HG03469 (cell line): Measurements from ENCODE around the gene NKX2-3.

ENCODE experiments used
- ATAC-seq: cut with Tn5 transposase; IDR thresholded peaks from one replicate; pipeline ENCODE4 v1.9.1; 2021; ENCODE audit warnings: mild to moderate bottlenecking, moderate library complexity, moderate number of reproducible peaks; ENCODE audit not compliant: unreplicated experiment

Gene NKX2-3

DNA sequence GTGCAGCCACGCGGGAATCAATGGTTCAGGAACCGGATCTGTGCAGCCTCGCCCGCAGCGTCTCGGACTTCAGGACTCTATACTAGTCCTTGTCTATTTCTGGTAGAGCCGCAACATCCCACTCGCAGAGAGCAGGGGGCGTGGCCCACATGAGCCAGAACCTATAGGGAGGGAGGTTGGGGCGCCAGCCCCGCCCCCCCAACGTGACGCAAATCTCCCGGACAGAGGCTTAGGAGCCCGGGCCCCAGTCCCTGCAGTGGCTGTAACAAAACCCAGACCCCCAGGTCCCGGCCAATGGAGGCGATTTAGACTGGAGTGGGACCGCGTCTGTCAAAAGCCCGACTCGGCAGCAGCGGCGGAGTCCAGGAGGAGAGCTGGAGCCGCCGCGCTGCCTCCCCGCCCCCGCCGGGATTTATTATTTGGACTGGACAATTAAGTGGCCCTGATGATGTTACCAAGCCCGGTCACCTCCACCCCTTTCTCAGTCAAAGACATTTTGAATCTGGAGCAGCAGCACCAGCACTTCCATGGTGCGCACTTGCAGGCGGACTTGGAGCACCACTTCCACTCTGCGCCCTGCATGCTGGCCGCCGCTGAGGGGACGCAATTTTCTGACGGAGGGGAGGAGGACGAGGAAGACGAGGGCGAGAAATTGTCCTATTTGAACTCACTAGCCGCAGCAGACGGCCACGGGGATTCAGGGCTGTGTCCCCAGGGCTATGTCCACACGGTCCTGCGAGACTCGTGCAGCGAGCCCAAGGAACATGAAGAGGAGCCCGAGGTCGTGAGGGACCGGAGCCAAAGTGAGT lies at the start of gene NKX2-3:
NKX2-3 (plus strand) TSS at position 256 of the 809 bp plus-strand sequence; CDS start at position 446, 190 bp downstream.
- peak; percentile 50 for ATAC-seq

DNA sequence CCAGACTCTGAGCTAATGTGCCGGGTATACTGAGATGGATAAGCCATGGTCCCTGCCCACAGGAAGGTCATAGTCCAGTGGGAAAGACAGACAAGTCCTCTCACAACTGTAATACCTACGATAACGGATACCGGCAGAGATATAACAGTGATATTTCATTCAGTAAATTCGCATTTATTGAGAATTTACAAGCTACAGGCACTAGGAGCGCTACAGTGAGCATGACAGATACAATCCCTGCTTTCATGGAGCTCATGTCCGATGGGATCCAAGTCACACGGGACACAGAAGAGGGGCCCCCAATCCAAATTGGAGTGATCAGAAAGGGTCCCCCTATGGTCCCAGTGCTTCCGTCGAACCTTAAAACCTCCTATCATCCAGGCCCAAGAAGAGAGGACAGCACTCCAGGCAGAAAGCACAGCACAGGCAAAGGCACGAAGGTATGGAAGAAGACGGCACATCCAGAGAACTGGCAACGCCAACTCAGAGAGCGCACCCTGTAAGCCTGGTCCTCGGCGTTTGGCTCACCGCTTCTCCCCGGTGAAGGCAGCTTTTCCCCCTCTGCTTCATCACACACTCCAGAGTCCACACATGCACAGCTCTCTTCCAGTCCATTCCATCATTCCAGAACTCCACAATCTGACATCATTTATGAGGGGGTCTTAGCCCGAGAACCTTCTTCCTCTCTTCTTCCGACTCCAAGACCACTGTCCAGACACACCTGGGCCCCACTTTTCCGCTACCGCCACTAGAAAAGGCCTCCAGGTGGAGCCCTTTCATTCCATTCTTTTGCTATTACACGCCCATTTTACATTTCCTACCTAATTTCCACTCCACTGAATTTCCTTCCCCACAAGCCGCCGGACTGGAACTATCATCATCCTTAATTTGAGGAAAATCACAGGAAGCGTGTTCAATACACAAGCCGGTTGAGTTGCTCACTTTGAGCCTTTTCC lies 47.8 kb upstream of the NKX2-3 start:
- no peak for ATAC-seq

DNA sequence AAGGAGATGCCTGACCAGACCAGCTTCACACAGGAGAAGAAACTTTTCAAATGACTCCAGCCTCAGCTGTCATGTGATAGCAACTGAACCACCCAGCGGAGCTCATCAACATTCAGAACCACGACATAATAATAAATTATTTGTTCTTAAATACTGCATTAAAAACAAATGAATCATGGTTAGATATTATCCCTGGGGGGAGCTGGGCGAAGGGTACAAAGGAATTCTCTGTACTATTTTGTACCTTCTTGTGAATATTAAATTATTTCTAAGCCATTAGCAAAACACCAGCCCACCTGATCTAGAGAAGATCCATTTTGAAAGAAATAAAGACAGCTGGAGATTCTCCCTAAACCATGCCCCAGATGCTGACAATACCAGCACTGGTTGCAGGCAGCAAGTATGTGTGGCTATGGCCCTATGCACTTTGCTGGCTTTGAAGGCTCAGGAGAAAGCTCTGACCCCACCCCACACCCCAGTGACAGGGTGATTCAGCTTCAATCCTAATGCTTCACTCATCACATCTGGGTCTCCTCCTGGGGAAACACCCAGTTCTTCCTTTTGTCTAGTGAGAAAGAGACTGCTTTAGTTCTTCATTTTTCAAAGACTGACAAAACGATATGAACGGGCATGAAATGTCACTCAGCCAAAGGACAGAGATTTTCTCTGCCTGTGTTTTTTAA lies 45.5 kb upstream of the NKX2-3 start:
- no peak for ATAC-seq

DNA sequence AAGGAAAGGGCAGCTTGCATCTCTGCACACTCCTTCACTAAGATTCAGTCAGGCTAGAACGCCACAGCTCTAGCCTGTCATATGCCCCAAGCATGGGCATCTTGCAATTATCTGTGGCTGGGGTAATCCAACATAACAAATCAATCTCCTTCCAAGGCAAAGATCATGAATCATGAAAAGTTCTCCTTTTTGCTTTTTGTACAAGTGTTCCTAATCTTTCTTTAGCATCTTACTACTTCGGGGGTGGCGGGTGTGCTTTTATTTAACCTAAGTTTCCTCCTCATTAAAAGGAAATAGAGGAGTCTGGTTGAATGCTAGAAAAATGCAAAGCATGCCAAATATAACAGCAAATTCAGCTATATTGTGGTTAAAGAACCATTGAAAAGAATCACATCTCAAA lies 43.5 kb upstream of the NKX2-3 start:
- ATAC-seq = no peak

DNA sequence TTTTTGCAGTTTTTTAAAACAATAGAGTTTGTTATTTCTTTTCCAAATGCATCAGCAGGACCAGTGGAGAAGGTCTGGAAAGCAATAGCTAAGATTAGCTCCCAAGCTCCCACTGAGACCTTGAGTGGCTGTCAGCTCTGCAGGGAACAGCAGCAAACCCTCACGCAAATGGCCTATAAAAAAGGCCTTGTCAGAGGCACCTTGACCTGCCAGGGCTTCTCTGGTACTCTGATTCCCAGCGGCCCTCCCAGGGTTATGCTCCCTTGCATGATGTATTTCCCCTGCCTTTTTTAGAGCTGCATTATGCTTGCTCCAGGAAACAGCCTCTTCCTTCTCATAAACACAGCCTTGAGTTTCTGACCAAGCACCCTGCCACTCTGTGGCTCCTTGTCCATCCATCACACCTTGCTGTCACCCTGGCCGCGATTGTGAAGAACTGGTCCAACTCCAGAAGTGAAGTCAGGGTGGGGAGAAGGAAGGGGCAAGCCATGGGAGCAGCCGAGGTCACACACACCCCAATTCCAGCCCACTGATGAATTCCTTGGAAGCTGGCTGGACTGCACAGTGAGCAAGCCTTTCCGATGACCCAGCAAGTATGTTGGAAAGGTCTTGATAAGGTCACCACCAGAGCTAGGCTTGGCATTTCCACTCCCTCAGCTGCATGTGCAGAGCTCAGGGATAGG lies 35.3 kb upstream of the NKX2-3 start:
- ATAC-seq = no peak

DNA sequence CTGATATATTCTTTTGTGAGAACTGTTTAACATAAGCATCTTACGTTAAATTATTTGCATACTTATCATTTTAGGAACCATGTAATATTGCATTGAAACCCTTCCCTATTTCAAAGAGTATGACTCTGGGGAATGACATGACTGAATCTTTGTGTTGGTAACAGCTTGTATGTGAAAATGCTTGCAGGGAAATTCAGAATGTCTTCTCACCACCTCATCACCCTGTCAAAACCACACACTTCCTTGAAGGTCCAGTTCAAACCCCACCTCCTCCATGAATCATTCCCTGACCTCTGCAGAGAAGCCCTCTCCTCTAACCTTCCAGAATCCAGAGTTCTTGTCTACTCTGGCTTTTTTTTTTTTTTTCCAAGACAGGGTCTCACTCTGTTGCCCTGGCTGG lies 26.3 kb upstream of the NKX2-3 start:
- ATAC-seq = no peak

DNA sequence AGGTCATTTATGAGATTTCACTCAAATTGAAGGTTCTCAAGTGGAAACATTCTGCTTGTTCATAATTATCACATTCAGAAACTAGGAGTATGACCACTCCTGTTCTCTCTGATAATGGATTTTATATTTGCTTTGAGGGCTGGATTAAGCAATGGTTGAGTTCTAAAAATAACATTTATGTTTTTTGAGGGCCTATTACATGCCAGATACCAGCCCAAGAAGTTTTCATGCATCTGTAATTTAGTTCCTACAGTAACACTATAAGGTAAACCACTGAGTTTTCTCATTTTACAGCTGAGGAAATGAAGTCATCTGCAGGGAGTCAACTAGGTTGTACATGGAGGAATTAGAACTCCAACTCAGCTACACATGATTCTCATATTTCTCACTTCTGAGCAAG lies 25.5 kb upstream of the NKX2-3 start:
- no peak for ATAC-seq

DNA sequence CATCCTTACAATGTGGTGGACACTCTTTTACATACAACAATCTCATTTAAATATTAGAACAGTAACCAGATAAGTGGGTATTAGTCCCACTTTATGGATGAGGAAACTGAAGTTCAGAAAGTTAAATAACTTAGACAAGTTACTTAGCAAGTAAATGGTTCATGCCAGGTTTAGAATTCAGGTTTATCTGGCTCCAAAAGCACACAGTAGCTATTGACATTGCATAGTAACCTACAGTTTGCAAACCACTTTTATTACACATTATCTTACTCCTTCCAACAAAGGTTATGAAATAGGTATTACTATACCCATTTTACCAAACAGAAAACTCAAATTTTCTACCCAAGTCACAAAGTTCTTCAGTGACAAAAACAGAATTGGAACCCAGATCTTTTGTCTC lies 19.7 kb upstream of the NKX2-3 start:
- ATAC-seq = no peak

DNA sequence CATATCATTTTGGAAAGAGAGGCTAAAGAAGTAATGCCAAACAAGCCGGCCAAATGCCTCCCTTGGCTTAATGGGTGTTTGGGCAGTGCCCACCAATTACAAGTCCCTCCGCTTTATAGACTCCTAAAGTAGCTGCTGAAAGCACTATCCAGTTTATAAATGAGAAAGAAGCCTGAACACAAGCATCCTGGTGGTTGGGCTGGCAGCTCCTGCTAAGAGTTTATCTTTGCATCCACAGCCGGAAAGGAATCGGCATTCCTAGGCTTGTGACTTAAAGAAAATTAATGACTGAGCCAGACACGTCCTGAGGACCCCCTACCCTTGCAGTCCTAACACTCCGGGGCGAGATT lies 13.1 kb upstream of the NKX2-3 start:
- no peak for ATAC-seq

DNA sequence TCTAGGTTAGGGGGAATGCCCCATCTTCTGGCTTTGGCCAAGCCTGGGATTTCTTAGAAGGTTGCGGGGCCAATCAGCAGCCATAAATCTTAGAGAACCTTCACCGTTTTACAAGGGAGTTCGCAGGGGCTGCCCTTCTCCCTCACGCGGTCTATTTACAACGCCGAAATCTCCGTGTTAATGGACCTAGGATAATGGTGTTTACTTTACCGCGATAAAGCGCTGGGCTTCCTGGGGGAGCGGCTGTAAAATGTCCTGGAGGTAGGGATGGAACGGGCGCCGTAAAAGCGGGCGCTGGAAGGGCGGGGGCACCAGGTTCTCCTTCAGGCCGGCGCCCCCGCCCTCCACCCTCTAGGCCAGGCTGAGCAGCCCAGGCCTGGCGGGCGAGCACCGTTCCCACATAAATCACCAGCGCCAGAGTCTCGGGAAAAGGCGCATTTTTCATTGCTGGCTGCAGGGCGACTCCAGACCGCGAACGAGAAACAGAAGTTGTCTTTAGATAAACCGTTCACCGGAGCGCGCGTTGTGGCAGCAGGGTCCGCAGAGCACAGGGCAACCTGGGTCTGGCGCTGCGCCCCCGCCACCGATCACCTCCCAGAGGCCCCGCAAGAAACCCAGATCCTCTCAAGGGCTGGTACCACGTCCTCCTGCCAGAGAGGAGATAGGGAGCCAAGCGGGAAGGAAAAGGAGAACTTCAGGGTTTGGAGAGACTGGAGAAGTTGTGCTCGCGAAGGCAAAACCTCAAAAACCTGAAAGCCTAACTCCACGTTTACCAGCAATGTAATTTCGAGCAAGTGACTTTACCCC lies 12.5 kb upstream of the NKX2-3 start:
- no peak for ATAC-seq

DNA sequence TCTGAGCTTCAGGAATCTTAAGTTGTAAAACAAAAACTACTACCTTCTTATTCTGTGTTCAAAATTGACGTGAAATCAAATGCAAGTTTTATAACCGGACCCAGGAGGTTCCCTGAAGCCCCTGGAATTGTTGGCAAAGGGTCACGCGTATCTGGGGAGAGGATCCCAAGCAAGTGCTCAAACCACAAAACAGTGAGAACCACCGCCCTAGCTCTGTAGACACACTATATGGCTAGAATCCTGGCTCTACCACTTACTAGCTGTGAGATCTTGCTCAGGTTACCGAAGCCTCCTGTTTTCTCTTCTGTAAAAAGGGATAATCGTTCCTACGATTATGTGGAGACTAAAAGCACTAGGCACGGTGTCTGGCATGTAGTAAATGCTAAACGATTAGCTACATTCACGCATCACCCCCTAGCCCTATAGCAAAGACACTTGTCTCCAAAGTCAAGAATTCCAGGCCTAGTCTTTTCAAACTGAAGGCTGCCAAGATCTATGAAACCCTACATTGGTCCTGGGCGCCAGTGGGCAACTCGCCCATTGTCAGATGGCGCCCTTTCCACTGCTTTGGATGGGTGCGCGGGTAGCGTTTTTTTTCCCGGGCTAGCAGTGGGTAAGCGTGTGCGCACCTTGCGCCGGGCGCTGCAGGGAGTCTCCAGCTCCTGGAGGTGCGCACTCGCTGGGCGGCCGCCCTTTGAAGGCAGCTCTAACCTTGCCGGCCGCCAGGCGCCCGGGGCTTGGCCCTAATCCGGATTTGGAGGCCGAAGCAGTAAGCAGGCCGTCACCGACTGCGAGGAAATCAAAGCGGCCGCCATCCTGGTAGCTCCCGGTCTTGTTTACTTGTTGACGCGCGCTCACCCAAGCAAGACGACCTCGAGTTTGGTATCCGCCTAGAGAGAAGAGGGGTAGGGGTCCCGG lies 11.6 kb upstream of the NKX2-3 start:
- no peak for ATAC-seq

DNA sequence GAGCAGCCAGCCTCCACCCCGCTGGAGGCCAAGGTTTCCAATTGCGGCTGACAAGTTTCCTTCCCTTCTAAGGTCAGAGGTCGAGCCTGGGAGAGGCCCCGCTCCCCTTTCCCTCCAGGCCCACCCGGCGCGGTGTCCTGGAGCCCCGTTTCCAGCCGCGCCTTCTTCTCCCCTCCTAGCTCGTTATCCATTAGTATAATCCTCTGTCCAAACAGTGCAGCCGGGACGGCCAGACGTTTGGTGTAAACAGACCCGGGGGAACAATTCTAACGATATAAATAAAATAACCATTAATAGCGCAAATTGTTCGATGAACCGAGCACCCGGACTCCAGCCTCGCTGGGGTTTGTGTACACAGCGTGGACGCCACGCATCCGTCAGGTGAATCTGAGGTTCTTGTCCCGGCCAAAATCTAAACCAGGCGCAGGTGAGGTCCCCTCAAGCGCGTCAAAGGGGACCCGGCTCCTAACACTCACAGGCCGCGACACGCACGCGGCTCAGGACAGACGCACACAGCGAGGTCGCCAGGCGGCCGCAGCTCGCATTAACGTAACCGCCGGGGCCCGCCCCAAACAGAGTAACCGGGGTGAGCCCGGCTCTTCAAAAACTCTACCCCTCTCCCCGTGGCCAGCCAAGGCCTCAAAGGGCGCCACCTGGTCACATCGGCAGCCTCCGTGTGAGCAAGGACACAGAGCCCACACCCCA lies 10.8 kb upstream of the NKX2-3 start:
- ATAC-seq = no peak

DNA sequence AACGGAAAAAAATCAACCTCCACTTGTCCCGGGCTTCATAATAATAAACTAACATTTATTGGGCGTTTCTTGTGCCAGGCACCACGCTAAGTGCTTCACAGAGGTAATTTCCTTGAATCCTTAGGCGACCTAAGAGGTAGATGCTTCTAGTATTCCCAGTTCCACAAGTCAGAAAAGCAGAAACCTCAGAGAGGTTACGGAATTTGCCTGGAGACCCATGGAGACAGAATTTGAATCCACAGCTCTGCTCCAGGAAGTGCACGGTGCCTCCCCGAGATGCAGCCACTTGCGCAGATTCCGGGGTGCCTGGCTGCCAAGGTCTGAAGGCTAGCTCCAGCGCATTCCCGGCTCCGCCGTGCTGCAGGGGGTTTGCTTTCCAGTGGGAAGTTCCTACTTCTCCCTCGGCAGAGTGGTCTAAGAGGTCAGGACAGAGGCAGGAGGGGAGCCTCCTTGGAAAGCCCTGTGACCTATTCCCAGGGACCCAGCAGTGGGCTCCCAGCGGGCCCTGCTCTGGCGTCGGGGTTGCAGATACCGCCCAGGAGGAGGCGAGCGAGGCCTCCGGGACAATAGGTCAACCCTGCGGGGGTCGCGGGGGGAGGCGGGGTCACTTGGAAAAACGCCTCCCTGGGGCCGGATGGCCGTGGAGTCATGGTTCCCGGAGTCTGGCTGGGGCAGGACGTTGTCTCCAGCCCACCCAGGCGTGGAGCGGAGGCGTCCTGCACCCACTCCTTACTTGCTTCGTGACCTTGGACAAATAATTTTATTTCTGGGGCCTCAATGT lies 10.1 kb upstream of the NKX2-3 start:
- no peak for ATAC-seq

DNA sequence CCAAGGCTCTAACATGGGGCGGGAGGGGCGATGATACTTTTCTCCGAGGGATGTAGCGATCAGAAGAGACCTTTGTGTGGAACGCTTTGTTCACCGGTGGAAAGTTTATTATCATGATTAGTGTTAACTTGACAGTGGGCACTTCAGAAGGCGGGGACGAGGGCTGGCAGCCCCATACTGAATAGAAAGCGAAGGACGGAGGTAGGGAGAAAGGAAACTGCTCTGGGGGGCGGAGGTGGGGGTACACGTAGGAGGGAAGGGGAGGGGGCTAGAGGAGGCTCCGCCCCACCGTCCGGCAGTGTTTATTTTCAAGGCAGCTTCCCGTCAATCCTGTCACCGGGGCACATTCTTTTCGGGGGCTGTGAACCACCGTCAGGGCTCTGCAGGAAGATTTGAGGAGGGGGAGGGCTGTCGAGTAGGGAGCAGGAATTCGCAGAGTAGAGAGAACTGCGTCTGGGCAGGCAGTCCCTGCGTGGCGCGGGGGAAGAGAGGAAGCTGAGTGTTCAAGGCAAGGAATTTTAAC lies 9.4 kb upstream of the NKX2-3 start:
- no peak for ATAC-seq

DNA sequence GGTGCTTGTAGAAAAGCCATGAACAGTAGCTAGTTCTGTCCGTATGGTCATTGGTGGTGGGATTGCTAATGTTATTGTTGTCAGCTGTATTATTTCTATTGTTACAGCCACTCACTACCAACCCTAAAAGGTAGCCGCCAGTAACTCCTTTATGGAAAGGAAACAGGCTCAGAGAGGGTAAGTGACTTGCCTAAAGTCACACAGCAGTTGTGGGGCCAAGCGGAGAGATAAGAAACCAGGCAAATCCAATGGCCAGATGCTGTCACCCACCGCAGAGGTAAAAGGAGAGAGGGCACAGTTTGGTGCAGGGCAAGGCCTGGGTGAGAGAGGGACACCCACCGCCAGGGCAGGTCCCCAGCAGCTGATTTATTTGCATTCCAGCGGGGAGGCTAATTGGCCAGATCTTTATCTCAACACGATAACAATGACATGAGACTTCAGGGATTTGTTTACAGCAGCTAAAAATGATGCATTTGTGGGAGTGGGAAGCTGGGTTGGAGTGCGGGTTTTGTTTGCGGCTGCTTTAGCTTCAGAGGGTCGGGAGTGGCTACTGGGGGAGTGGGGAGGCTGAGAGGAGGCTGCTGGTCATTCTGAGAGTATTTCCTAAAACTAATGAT lies 8.6 kb upstream of the NKX2-3 start:
- no peak for ATAC-seq

DNA sequence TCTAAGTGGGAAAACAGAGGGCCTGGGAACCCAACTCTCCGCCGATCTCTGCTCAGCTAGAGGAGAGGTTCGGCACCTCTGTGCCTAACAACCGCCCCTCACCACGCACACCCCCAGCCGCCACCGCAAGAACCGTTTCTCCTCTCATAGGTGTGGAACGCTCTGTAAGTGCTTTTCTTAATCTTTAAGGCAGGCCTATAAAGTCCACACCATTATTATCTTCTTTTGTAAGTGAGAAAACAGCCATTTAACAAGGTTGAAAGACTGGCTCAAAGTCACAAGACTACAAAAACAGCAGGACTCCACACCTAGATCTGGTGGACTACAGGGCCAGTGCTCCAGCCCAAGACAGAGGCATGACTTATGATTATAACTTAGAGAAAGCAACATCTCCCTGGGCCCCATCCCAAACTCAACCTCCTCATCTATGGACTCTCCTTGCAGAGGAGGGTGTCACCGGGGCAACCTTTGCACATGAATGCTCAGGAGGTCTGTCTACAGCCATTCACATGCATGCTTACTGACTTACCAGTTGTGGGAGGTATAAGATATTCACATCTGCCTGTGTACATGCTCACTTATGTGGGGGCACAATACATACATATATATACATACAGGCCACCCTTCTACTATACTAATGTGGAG lies 7.9 kb upstream of the NKX2-3 start:
- no peak for ATAC-seq
